HG03039 (cell line): ENCODE data around the gene KCNA3.

ENCODE experiments used
- ATAC-seq: cut with Tn5 transposase; IDR thresholded peaks from one replicate; pipeline ENCODE4 v1.9.1; 2021; ENCODE audit warnings: mild to moderate bottlenecking, moderate library complexity; ENCODE audit not compliant: unreplicated experiment

The KCNA3 gene

DNA sequence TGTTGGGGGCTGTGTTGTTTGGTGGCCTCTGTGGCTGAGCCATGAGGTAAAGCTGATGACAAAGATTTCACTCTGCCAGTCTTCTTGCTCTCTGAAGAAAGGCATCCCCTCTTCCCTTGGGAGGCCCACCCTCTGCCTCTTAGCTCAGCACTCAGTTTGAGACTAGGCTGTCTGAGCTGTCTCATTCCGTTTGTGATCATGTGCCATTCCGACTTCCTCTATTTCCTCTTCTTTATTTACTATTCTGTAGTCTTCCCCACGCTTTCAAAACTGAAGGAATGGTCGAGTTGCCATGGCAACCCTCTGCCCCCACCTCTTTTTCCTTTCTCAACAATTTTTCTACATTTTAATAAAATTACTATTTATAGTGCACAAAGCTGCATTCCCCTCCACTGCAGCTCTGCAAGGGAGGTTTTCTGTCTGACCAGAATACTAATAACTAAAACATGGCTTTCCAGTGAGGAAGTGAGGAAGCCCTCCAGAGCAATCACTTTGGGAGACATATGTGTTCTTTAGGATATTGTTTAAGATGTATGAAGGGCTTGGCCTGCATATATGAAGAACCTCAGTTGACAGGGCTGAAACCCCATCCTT is 30.8 kb downstream of the KCNA3 start:
- ATAC-seq, result no peak

DNA sequence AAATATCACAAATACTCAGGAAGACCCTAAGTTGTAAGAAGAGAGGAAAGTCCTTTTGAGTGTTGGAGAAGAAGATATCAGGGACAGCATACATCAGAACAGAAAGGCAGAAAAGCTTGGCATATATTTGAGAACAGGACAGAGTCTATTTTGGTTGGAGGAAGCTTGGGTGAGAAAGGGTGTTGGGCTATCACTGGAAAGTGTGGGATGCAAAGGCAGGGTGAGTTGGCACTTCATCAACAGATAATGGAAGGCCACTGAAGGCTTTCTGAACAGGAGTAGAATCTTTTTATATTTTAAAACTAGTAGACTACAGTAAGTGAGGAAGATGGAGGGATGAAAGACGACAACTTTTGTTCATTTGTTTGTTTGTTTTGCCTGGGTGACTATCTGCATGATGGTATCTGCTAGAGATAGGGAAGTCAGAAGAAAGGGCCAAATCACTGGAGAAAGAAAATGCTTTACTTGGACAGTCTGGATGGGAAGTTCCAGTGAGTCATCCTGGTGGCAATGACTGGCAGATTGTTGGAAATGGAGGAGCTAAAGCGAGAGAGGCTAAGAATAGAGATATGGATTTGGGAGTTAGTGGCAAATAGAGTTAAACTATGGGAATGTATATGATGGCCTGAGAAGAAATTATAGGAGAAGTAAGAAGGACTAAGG is 34.9 kb downstream of the KCNA3 start:
- ATAC-seq, result no peak

DNA sequence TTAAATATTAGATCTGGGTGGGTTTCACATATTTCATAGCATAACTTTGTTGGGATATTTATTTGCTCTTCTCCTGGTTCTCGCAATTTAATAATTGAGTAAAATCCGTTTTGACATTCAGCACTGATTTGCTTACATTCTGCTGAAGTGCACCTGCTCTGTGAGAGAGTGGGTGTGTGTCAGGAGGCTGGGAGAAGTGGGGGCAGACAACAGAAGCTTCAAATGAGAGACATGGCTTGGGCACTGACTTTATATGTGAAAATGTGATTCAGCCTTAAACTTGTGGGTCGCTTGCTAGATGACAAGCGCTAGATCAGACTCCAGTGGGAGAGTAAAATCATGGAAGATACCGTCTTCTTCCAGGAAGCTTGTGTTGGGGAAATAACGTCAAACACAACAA is 36.2 kb downstream of the KCNA3 start:
- no peak for ATAC-seq

DNA sequence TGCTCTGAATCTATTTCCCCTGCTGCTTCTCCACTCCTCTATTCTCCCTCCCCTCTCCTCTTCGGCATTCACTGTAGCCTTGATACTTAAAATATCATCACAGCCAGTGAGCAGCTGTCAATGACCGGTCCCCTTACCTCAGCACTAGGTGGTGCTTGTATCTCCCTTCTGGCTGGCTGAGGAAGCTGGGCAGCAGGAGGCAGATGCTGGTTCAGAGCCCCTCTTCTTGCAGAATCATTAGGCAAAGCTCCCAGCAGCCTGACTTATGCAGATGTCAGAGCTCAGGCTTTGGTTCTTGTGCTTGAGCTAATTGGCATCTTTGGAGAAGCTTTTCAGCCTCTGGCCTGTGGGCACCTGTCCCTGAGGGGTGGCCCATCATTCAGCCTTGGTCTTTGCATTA is 36.7 kb downstream of the KCNA3 start:
- no peak for ATAC-seq

DNA sequence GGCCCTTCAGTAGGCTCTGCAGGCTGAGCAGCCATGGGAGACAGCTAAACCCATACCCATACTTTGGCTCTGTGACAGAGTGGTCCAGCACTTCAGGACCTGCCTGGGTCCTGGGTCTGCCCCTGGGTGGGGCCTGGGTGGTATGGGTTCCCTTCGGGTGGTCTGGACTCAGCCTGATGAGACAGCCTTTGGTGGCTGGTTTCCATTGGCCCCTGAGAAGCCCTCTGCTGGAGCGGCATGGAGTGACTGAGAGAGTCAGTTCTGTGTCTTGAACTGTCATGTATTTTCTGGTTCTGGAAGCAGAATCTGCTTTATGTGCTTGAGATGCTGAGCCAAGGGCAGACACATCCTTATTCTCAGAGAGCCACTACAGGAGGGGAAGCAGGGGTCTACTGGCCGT is 37.3 kb downstream of the KCNA3 start:
- no peak for ATAC-seq

DNA sequence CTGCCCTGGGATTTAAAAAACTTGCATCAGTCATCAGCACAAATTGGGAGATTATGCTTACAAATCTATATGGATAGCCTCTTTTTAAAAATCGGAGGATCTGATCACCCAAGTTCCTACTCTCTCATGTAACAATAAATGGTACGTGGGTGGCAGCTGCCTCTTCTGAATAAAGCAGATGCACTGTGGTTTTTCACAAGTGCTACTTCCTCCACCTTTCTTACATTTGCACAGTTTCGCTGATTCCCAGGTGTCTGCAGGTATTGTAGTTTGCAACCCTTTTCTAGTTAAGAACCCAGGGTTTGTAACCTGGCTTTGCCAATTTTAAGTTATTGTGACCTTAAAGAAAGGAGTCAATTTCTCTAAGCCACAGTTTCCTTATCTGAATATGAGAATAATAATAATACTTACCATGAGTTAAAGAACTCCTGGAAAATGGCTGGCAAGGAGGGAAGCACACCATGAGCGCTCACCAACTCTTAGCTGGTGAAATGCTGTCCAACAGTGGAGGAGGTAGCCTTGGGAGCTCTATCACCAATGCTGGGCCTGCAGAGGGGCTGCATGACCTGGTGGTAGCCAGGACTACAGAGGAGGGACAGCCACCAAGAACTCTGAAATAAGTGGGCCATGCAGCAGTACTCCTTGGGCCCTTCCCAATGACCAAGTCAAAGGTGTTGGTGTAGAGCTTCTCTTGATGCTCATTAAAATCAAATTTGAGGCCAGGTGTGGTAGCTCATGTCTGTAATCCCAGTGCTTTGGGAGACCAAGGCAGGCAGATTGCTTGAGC is 38.4 kb downstream of the KCNA3 start:
- no peak for ATAC-seq

DNA sequence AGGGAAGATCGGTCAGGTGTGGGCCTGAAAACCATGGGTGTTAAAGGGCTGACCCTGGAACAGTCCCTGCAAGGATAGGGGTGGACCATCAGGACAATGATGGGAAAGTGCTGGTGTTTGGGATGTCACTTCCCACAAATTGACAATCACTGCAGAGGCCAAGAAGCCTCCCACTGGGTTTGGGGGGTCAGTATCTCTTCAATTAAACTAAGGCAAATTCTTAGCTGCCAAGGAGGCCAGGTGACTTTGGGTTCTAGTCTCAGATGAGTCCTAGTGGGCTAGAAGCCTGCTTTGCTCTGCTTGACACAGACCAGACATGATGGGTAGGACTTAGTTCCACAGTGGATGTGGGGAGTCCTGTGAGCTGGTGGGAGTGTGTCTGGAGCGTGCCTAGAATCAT is 39.3 kb downstream of the KCNA3 start:
- no peak for ATAC-seq

DNA sequence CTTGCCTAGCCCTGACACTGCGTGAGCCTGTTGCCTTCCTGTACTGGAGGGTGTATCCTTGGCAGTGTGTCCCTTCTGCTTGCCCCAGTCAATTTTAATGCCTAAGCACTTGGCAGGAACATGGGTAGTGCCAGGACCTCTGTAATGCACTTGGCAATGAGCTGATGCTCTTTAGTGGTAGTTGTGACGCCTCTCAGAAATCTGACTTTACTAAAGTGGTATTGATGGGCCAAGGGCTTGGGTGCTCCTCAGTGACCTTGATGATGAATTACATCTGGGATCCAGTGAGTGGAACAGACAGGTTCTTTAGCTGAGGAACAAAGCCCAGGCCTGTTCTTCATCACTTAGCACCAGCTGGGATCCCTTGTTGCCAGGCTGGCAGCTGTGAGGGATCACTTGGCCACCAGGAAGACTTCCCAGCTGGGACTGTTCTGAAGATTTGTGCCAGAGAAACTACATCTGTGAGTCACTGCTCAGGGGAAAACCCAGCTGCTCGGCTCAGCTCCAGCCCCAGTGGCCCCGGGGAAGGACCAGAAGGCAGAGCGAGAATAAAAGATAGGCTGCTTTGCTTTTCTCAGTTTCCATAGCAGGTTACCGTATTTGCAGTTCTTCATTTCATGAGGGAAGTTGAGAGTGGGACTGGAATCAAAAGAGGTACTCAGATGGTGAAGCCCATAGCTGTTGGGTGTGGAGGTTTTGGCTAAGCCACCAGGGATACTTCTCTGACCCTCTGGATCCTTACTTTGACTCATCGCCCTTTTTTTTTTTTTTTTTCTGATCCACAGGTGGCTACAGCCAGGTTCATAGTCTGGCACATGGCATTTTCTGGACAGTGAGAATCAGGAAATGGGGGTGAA is 40.1 kb downstream of the KCNA3 start:
- peak; percentile 64 for ATAC-seq

DNA sequence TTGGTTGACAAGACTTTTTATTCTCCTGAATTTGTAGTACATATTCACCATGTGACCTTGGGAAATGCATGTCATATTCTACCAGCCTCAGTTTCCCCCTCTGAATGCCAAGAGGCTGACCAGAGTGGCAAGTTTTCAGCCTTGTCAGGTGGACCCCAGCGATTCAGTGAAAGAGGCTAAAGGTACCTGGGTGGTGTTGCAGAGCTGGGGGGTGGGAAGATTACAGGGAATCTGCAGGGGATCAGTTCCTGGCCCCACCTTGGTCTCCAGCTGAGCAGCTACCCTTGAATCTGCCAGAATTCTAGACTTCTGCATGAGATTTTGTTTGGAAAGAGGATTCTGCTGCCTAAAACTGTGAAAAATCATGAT is 40.7 kb downstream of the KCNA3 start:
- ATAC-seq, result no peak

DNA sequence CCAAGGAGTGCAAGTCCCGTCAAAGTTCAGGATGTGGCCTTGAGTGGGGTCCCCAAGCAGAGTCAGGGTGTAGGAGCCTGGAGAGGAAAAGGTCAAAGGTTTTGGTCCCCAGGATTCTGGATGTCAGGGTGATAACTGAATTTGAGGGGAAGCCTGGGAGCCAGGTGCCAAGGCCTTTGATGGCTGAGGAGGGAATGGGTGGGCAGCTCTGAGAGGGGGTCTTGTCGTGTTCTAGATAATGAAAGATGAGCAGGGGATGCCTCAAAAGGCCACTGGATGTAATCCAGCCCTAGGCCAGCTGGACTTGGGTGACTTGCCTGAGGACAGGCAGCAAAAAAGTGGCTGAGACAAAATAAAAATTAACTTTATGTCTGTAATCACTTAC is 41.1 kb downstream of the KCNA3 start:
- no peak for ATAC-seq

DNA sequence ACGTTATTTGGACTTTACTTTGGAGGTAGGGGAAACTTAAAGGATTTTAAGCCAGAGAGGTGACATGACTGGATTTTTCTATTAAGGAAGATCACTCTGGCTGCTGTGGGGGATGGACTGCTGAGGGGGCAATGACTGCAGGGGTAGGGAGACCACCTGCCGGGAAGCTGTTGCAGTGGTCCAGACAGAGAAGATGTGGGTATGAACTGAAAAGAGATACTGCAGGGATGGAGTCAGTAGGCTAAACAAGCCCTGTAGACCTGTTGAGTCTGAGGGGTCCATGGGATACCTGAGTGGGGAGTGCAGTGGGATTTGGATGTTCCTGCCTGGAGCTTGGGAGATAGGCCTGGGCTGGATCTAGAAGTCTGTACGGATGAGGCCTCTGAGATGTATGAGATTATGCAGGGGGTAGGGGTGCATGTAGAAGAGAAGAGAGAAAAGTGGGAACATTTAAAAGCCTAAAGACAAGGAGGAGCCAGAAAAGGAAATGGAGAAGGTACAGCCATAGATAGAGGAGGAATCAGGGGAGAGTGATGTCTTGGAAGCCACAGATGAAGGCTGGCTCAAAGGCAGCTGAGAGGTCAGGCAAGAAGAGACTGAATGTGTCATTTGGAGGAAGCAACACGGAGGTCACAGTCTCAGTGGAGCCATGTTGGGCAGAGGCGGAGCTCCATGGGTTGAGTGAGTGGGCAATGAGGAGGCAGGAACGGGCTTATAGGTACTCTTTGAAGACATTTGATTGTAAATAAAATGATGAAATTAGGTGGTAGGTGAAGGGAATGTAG is 42.7 kb downstream of the KCNA3 start:
- ATAC-seq, result no peak

DNA sequence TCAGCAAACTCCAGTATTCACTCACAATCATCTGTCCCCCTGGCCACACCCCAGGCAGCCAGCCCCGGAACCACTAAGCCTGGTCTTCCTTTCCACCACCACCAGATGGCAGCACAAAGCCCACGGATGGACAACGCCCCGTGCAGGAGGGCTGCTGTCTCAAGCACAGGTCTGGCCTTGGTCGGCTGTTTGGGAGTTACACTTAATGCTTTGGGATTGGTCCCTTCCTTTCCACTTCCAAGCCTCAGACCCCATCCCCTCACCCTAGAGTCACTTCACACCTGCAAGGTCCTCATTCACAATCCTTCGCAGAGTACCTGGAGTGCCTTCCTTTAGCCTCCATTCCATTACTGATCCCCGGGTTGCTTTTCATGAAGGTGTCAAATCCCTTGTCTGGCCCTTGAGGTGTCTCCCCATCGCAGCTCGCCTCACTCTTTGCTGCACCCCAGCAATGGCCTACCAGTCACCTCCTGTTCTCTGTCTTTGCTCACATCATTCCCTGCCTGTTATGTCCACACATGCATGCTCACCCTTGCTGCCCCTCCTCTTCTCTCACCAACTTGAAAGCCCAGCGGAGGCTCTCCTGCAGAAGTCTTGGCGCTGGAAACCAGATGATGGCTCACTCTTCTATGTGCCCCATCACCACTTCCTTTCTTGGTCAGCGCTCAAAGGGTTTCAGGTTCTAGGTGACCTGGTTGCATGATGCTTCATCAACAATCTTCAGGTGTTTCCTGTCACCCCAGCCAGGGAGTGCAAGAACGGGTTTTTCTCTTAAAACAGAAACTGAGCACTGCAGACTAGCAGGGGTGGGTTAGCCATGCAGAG is 43.7 kb downstream of the KCNA3 start:
- ATAC-seq, result peak; percentile 28

DNA sequence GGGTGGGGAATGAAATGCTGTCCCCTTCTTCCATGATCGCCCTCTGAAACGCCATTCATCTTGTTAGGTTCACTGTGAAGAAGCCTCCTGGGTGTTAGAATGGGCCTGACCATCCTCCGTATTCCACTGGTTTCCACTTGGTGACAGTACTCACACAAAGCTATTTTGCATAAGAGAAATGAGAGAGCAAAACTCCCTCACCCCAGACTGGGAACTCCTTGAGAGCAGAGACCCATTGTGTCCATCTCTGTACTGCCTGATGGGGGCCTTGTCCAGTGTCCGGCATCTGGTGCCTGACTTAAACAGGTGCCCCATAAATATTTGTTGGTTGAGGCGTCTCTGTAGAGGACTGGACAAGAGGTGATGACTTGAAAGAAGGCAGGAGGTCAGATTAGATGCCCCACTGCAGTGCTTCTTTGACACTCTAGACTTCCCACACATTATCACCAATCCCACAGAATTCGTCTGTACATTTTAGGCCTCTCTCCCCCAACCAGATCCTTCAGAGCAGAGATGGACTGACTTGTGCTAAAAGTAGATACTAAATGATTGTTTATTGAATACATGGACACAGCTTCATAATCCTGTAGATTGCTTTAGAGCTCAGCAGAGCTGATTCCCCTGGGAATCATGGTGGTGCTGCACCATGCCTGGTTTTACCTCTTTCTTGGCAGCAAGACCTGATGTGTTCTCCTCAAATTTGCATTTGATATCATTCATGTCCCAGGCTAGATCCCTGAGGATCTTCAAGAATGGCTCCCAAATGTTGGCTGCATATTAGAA is 46.2 kb downstream of the KCNA3 start:
- no peak for ATAC-seq

DNA sequence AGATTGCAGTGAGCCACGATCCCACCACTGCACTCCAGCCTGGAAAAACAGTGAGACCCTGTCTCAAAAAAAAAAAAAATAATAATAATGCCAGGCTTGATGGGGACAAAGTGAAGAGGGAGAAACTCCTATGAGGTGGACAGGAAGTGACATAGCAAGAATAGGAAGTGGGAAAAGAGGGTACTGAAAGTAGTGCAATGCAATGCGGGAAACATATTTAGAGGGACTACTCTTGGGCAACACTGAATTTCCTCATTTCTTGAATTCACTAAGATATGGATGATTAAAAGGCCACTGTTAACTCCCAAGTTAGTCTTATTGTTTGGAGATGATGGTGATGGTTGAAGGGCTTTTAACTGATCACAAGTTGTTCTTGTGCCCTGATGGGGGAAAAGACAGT is 47.0 kb downstream of the KCNA3 start:
- no peak for ATAC-seq

DNA sequence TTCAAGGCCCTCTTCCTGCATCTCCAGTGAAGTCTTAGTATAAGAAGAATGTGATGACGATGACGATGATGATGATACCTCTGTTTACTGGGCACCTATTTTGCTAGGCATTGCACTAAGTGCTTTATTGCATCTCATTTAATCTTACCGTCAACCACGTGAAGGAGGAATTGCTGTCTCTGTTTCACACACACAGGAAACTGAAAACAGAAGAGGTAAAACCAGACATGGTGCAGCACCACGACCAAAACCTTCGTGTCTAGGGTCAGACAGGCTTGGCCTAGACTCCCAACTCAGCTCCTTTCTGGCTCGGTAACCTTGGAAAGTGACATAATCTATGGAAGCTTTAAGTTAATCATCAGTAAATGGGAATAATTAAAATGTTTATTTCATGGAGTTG is 47.9 kb downstream of the KCNA3 start:
- ATAC-seq, result no peak
